GM21737 (cell line): ENCODE results near the gene RBM7.

Experiments used
- ATAC-seq: cut with Tn5 transposase; IDR thresholded peaks from one replicate; pipeline ENCODE4 v1.9.1; 2021; ENCODE audit warnings: mild to moderate bottlenecking, moderate library complexity; ENCODE audit not compliant: unreplicated experiment

Gene RBM7

GRCh38 chr11:114395736-114396135 is 4.7 kb upstream of the RBM7 start:
- no peak for ATAC-seq

GRCh38 chr11:114396916-114397315 is 3.5 kb upstream of the RBM7 start:
- no peak for ATAC-seq

DNA sequence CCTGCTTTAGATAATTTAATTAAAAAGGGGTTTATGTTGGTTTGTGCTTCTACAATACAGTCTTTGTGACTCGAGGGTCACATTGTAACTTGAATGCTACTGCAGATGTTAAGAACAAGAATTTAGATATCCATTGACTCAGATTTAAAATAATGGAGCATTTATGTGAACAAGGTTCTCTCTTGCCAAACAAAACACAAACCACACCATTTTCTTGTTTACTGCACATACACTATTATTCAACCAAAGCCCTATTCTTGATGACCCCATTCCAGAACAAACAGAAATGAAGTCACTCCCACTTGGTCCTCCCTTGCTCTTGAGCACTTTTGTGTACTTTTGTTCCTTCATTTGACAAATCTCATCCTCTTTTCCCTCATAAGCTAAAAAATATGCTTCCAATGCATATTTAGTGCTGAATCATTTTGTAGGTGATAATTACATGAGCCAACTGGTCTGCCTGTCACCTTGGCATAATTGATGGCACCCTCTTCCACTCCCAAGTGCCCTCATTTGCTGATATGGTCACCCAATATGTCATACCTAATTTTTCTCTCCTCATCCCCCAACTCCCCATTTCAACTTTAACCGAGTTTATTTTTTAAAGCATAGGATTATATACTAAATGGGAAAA is 3.0 kb upstream of the RBM7 start:
- ATAC-seq: no peak

DNA sequence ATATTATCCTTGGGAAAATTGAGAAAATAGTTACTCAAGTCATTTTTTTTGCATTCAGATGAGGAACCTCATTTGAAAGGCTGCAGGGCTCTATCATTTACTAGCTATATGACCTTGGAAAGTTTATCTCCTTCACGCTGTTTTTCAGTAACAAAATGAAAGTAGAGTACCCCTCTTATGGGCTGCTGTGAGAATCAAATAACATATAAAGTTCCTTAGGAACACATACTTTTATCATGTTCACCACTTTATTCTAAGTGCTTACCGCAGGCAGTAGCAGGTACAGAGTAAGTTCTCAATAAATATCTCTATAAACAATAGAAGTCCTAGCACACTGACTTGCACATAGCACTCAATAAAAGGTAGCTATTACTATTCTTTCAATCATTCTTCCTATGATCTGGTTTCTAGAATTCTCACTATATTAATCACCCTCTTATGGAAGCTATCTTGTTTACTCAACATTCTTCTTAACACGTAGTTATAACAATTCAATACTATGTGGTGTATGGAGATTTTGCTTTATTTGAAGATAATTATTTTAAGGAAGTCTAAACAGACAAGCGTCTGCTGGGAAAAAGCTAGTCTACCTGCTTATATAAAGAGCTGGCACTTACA is 2.1 kb upstream of the RBM7 start:
- ATAC-seq: no peak

GRCh38 chr11:114399490-114400215 is 813 bp upstream of the RBM7 start:
- ATAC-seq: no peak

- no peak for ATAC-seq
Measured at GRCh38 chr11:114400915-114401223, 403 bp downstream of the RBM7 start.

GRCh38 chr11:114401311-114401710 is 845 bp downstream of the RBM7 start:
- no peak for ATAC-seq

DNA sequence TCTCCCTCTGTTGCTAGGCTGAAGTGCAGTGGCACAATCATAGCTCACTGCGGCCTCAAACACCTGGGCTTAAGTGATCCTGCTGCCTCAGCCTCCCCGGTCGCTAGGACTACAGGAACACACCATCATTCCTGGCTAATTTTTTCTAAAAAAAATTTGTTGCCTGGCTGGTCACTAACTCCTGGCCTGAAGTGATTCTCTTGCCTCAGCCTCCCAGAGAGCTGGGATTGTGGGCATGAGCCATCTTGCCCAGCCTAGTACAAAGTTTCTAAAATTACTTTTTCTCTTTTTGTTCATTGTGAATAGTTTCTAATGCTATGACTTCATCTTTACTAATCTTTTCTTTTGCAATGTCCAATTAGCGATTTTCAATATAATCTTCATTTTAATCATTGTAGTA is 12.5 kb downstream of the RBM7 start:
- ATAC-seq: no peak

GRCh38 chr11:114413958-114414357 is 13.5 kb downstream of the RBM7 start:
- ATAC-seq: no peak

DNA sequence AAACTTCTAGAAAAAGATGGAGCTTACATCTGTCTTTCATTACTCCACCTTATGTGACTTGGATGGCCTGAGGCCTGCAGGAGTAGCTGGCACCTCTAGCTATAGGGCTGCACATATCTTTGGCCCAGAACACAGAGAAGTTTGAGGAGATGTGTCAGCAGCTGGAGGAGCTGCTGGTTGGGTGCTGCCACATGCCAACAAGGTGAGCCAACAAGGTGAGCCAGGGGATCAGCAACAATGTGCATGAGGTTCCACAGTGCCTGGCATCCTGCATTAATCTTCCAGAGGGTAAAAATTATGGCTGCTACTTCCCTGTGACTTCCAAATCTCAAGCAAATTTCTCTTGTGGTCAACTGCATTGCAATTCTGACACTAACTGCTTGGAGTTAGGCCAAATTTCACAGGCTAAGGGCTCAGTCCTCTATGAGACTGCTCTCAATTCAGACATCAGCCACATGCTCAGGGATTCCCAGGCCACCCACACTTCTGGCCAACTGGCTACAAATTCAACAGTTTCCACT is 16.0 kb downstream of the RBM7 start:
- no peak for ATAC-seq

- no peak for ATAC-seq
Measured at GRCh38 chr11:114426280-114426679, 25.8 kb downstream of the RBM7 start.

- ATAC-seq: no peak
Measured at GRCh38 chr11:114430290-114430689, 29.8 kb downstream of the RBM7 start.

- no peak for ATAC-seq
Measured at GRCh38 chr11:114432893-114433292, 32.4 kb downstream of the RBM7 start.

GRCh38 chr11:114433376-114433775 is 32.9 kb downstream of the RBM7 start:
- no peak for ATAC-seq

GRCh38 chr11:114438303-114438702 is 37.8 kb downstream of the RBM7 start:
- ATAC-seq: no peak

GRCh38 chr11:114439229-114440120 is 39.0 kb downstream of the RBM7 start, which contains the start of gene REXO2:
Gene REXO2, plus strand, starts transcription at chr11:114439467. Its CDS starts 62 bp downstream, at chr11:114439529.
- ATAC-seq: peak; percentile 100

DNA sequence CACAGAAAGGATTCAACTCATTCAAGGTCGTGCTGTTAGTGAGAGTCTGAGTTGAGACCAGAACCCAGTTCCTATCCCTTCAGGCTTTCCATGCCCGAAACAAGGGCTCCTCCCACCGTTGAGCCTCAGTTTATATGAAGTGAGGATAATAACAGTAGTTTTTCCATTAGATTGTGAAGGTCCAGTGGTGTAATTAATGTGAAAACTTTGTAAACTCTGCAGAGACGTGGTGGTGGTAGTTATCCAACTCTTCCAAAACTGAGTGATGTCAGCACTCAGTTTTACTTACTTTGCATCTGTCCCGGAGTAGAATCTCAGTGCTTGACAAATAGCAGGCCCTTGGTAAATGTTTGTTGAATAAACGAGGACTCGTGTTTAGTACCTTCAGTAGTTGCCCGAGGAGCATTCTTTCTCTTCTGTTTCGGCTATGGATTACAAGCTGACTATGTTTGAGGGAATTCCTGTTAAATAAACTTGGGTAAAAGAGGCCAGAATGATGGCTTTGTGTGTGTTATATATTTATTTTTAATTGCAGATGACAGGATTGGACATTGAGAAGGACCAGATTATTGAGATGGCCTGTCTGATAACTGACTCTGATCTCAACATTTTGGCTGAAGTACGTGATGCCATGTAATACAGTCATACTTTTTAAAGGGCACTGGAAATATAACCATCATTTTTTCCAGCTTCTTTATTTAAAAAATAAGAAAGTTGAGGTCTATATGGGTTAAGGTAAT is 39.8 kb downstream of the RBM7 start:
- no peak for ATAC-seq

- no peak for ATAC-seq
Measured at GRCh38 chr11:114440971-114441763, 40.7 kb downstream of the RBM7 start.

DNA sequence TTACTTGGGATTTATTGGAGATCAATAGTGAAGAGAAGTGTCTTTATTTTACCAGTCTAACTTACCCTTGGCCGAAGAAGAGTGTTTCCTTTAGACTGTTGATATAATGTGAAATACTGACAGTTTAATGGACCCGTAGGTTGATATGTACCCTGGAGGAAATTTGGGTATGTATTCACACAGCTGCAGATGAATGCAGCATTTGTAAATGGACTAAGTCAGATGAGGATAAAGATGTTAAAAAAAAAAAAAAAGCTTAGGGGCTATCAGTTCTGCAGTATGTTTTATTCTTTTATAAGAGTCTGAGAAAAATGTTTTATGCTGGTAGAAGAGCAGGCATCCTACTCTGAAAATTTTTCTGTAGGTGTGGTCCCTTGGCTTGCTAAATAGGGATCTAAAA is 41.5 kb downstream of the RBM7 start:
- no peak for ATAC-seq

- ATAC-seq: no peak
Measured at GRCh38 chr11:114442536-114442935, 42.1 kb downstream of the RBM7 start.
